Glutamatergic neuron (in vitro differentiated cells): Measurements from ENCODE around the gene PEX5L. TPM values are rescaled to one million over a fixed set of nuclear protein-coding genes. Genes with fewer than 3 reads are reported as not detected.

Experiments used
- DNase-seq: peaks from one replicate; pipeline ENCODE4 v3.0.0; 2022
- H3K27ac Mint-ChIP-seq: one replicate; pipeline ENCODE4 v1.8.0; 2020; ENCODE audit warnings: mild to moderate bottlenecking, mixed read lengths, inconsistent platforms; ENCODE audit not compliant: unreplicated experiment
- H3K27me3 Mint-ChIP-seq: one replicate; pipeline ENCODE4 v1.8.0; 2020; ENCODE audit warnings: mild to moderate bottlenecking, moderate library complexity, mixed read lengths, inconsistent platforms; ENCODE audit not compliant: unreplicated experiment
- H3K36me3 Mint-ChIP-seq: one replicate; pipeline ENCODE4 v1.8.0; 2020; ENCODE audit warnings: mild to moderate bottlenecking, mixed read lengths, inconsistent platforms; ENCODE audit not compliant: unreplicated experiment
- H3K4me1 Mint-ChIP-seq: one replicate; pipeline ENCODE4 v1.8.0; 2020; ENCODE audit warnings: mild to moderate bottlenecking, low read depth, mixed read lengths, inconsistent platforms; ENCODE audit not compliant: unreplicated experiment
- H3K4me3 Mint-ChIP-seq: one replicate; pipeline ENCODE4 v1.8.0; 2020; ENCODE audit warnings: mild to moderate bottlenecking, mixed read lengths, inconsistent platforms; ENCODE audit not compliant: unreplicated experiment
- H3K9me3 Mint-ChIP-seq: one replicate; pipeline ENCODE4 v1.8.0; 2020; ENCODE audit warnings: mild to moderate bottlenecking, moderate library complexity, mixed read lengths, inconsistent platforms; ENCODE audit not compliant: unreplicated experiment
- total RNA-seq: library from RNA; stranded (reverse); fragmentation: NEBNext Ultra II Directional; extraction: Animal tissue kit (Norgen Biotek cat#: 25700); gene quantifications from one replicate; pipeline ENCODE4 v1.2.1, GENCODE V29; 2021; ENCODE audit not compliant: unreplicated experiment
- TF ChIP-seq, protein P1 (sequence below): fragments of 200-600 bp; sonication (generic); IDR thresholded peaks from one replicate; pipeline ENCODE4 v1.5.0; 2021; ENCODE audit not compliant: partially characterized antibody, unreplicated experiment

The PEX5L gene
- total RNA-seq, 1 donor from 2014 or later, result 41.0 TPM

GRCh38 chr3:180000500-180000899 is 36.2 kb downstream of the PEX5L start:
- peaks cover 2% of the 10 kb centered on the region for H3K9me3 Mint-ChIP-seq

GRCh38 chr3:179995406-179995805 is 41.3 kb downstream of the PEX5L start:
- Mint-ChIP-seq H3K4me1 (peaks cover 15% of the 10 kb centered on the region), H3K27ac (no peak overlapping the region), H3K9me3 (peaks cover 6% of the 10 kb centered on the region), H3K36me3 (no peaks in the 10 kb centered on the region), H3K27me3 (peaks cover 2% of the 10 kb centered on the region), H3K4me3 (no peak overlapping the region)
- TF ChIP-seq, protein P1, sequence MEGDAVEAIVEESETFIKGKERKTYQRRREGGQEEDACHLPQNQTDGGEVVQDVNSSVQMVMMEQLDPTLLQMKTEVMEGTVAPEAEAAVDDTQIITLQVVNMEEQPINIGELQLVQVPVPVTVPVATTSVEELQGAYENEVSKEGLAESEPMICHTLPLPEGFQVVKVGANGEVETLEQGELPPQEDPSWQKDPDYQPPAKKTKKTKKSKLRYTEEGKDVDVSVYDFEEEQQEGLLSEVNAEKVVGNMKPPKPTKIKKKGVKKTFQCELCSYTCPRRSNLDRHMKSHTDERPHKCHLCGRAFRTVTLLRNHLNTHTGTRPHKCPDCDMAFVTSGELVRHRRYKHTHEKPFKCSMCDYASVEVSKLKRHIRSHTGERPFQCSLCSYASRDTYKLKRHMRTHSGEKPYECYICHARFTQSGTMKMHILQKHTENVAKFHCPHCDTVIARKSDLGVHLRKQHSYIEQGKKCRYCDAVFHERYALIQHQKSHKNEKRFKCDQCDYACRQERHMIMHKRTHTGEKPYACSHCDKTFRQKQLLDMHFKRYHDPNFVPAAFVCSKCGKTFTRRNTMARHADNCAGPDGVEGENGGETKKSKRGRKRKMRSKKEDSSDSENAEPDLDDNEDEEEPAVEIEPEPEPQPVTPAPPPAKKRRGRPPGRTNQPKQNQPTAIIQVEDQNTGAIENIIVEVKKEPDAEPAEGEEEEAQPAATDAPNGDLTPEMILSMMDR, result no peak
- no peak for DNase-seq

More at GRCh38 chr3:180000500-180000899, 36.2 kb downstream of the PEX5L start:
- no peak for DNase-seq
- Mint-ChIP-seq H3K27ac (no peak overlapping the region), H3K4me3 (no peak overlapping the region), H3K27me3 (peaks cover 2% of the 10 kb centered on the region), H3K4me1 (peaks cover 2% of the 10 kb centered on the region), H3K36me3 (no peaks in the 10 kb centered on the region)
- TF ChIP-seq, protein P1, result no peak

- no peaks in the 10 kb centered on the region for H3K36me3 Mint-ChIP-seq
- peaks cover 4% of the 10 kb centered on the region for H3K9me3 Mint-ChIP-seq
- no peak for DNase-seq
- H3K27ac Mint-ChIP-seq, result no peak overlapping the region
- H3K4me3 Mint-ChIP-seq, result no peak overlapping the region
- H3K27me3 Mint-ChIP-seq, result peaks cover 2% of the 10 kb centered on the region
- TF ChIP-seq, protein P1, result no peak
- H3K4me1 Mint-ChIP-seq, result peaks cover 15% of the 10 kb centered on the region
Observed at GRCh38 chr3:179991883-179992282, 44.9 kb downstream of the PEX5L start.

DNA sequence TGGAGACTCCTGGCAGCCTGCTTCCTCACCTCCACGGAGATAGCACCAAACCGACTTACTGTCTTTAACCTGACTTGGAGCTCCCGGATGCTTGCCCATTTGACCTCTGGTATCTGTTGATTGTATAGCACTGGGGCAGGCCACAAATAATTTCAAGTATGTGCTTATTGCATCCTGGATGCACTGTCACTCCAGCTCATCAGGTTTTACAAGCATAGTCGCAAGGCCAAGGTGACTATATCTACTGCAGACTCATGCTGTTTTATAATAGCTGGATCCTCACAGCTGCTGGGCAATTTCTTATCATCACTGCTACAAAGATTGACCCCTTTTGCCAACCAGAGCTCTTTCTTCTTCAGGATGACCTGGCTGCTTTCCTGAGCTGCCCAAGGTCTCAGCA is 45.6 kb downstream of the PEX5L start:
- H3K27me3 Mint-ChIP-seq, result peaks cover under 1% of the 10 kb centered on the region
- no peak for DNase-seq
- H3K27ac Mint-ChIP-seq, result peak overlapping the region; percentile 30
- H3K4me1 Mint-ChIP-seq, result peaks cover 15% of the 10 kb centered on the region
- TF ChIP-seq, protein P1, result no peak
- no peaks in the 10 kb centered on the region for H3K36me3 Mint-ChIP-seq
- H3K9me3 Mint-ChIP-seq, result peaks cover 4% of the 10 kb centered on the region
- no peak overlapping the region for H3K4me3 Mint-ChIP-seq

GRCh38 chr3:179981646-179982045 is 55.1 kb downstream of the PEX5L start:
- Mint-ChIP-seq H3K9me3 (no peaks in the 10 kb centered on the region), H3K36me3 (no peaks in the 10 kb centered on the region), H3K4me1 (peaks cover 8% of the 10 kb centered on the region), H3K27me3 (no peaks in the 10 kb centered on the region), H3K4me3 (no peak overlapping the region), H3K27ac (no peak overlapping the region)
- DNase-seq, result no peak
- TF ChIP-seq, protein P1, result no peak
